HepG2 (cell line): ENCODE results near the gene PPM1E. TPM values are rescaled to one million over a fixed set of nuclear protein-coding genes. Genes with fewer than 3 reads are reported as not detected.

Experiments used
- ATAC-seq: fragments of 200-7000 bp; cut with Tn5 transposase; 3 replicates; pipeline ENCODE4 v1.9.1; 2020; ENCODE audit warnings: mild to moderate bottlenecking, moderate library complexity
- BruUV-seq: library from RNA; stranded (reverse); fragments of 400-500 nt; replicated peaks from 2 replicates; lab custom pipeline; 2021; lab: Mats Ljungman, UMichigan
- CTCF ChIA-PET: fragments of 300-600 bp; formaldehyde crosslinking; extraction: SDS; loops from one replicate; lab custom pipeline; 2021; ENCODE audit warnings: low total read pairs, inconsistent platforms, low intra/inter-chr PET ratio; lab: Yijun Ruan, JAX
- POLR2A ChIA-PET: fragments of 350-600 bp; sonication (Branson Sonifier 250); formaldehyde crosslinking; loops from one replicate; lab custom pipeline; 2020; ENCODE audit warnings: antibody characterized with exemption, inconsistent platforms; lab: Yijun Ruan, JAX
- DNase-seq: peaks from one replicate; pipeline ENCODE4 v3.0.0-alpha.2; 2015; ENCODE audit warnings: low spot score
- FAIRE-seq: peaks from 3 replicates; lab custom pipeline; 2011; peaks lifted over from hg19 to GRCh38; lab: Jason Lieb, UNC
- H2AFZ ChIP-seq: one replicate; pipeline ENCODE4 v1.6.1; 2011; ENCODE audit warnings: low read length, inconsistent platforms
- H3K27ac ChIP-seq: fragments of 300-600 bp; 3 replicates; pipeline ENCODE4 v1.8.0; 2011; ENCODE audit warnings: mixed run types, mild to moderate bottlenecking, mixed read lengths, low read length, inconsistent platforms; ENCODE audit not compliant: insufficient read depth; ENCODE audit errors: extremely low read length
- H3K27me3 ChIP-seq, 2 experiments: fragments of 200-600 bp in 1 of 2; 2 replicates in 1 of 2; 3 replicates in 1 of 2; pipeline versions ENCODE4 v1.6.0 to v1.8.0; 2011; ENCODE audit warnings: low read length in 2 of 2, mild to moderate bottlenecking in 2 of 2, moderate library complexity in 2 of 2, inconsistent platforms in 1 of 2; ENCODE audit not compliant: insufficient read depth in 2 of 2, control insufficient read depth in 1 of 2
- H3K36me3 ChIP-seq, 2 experiments: fragments of 200-600 bp in 1 of 2; replicated peaks in 1 of 2; 2 replicates in 1 of 2; 3 replicates in 1 of 2; pipeline versions ENCODE4 v1.5.1 to v1.8.0; 2011; ENCODE audit warnings: low read length in 2 of 2, inconsistent platforms in 1 of 2; ENCODE audit not compliant: insufficient read depth in 2 of 2, control insufficient read depth in 1 of 2
- H3K4me1 ChIP-seq: 2 replicates; pipeline ENCODE4 v1.5.1; 2012; ENCODE audit warnings: low read length, inconsistent platforms; ENCODE audit not compliant: insufficient read depth
- H3K4me2 ChIP-seq: 2 replicates; pipeline ENCODE4 v1.6.0; 2011; ENCODE audit warnings: low read depth, low read length, inconsistent platforms
- H3K4me3 ChIP-seq, 3 experiments: fragments of 200-600 bp in 1 of 3; sonication (generic), shearing (Covaris generic) in 1 of 3; replicated peaks in 1 of 3; 2 replicates each; pipeline ENCODE4 v1.5.1; 2011 to 2016; ENCODE audit warnings: low read length in 3 of 3, inconsistent platforms in 2 of 3, low read depth in 2 of 3, mild to moderate bottlenecking in 2 of 3, control low read depth in 1 of 3, mixed read lengths in 1 of 3; ENCODE audit not compliant: insufficient read depth in 1 of 3
- H3K79me2 ChIP-seq: one replicate; pipeline ENCODE4 v1.6.1; 2011; ENCODE audit warnings: low read length, inconsistent platforms; ENCODE audit not compliant: insufficient read depth
- H3K9ac ChIP-seq: 2 replicates; pipeline ENCODE4 v1.6.0; 2011; ENCODE audit warnings: mild to moderate bottlenecking, low read depth, low read length, inconsistent platforms; ENCODE audit not compliant: insufficient read depth
- H3K9me3 ChIP-seq: 2 replicates; pipeline ENCODE4 v1.5.1; 2012; ENCODE audit warnings: mild to moderate bottlenecking, low read length
- H4K20me1 ChIP-seq: 2 replicates; pipeline ENCODE4 v1.6.0; 2011; ENCODE audit warnings: inconsistent platforms, mild to moderate bottlenecking, low read length, moderate library complexity; ENCODE audit not compliant: insufficient read depth
- ZNF354B ChIP-seq: sonication (generic); formaldehyde crosslinking; IDR thresholded peaks from 2 replicates; pipeline ENCODE4 v1.8.0; 2022; ENCODE audit warnings: mild to moderate bottlenecking, missing genetic modification reagents
- ZNF777 ChIP-seq: sonication (generic); formaldehyde crosslinking; IDR thresholded peaks from 2 replicates; pipeline ENCODE4 v1.4.0; 2020; ENCODE audit warnings: missing genetic modification reagents
- ZSCAN30 ChIP-seq: sonication (generic); formaldehyde crosslinking; IDR thresholded peaks from 2 replicates; pipeline ENCODE4 v1.5.0; 2020; ENCODE audit warnings: mild to moderate bottlenecking, missing genetic modification reagents
- WGBS: methylation state at CpG from one replicate; pipeline ENCODE4 v1.1.6; 2017; ENCODE audit warnings: low lambda C conversion rate; 5-methylcytosine and 5-hydroxymethylcytosine counted together
- in situ Hi-C: cut with HindIII; loops from 2 replicates; pipeline ENCODE4 v1.10.0; 2017; ENCODE audit warnings: low pct_unique_long_range_greater_than_20kb; ENCODE audit not compliant: extremely low pct_ligation_motif_present
- intact Hi-C: fragments of 100-400 bp; cut with micrococcal nuclease; formaldehyde crosslinking; loops from one replicate; pipeline ENCODE4 v1.10.0; 2022; ENCODE audit not compliant: unreplicated experiment
- polyA plus RNA-seq, 8 experiments: library from polyadenylated mRNA; depleted of rRNA in 3 of 8; stranded (reverse) in 7 of 8; unstranded in 1 of 8; fragments of >200 nt; fragmentation: Illumina TruSeq in 4 of 8; extraction: Trizol in 4 of 8; gene quantifications; 2 replicates each; pipeline versions ENCODE4 v1.2.1 to v1.2.3, GENCODE V29; 2011 to 2016; ENCODE audit warnings: low read depth in 4 of 8, missing spikeins in 1 of 8, mixed read lengths in 1 of 8; ENCODE audit not compliant: insufficient read depth in 1 of 8
- total RNA-seq, 5 experiments: library from RNA; depleted of rRNA; stranded (reverse); fragments of >200 nt; fragmentation: Illumina TruSeq; extraction: Trizol; gene quantifications; 2 replicates each; pipeline ENCODE4 v1.2.3, GENCODE V29; 2016; ENCODE audit warnings: low read depth in 1 of 5
- TF ChIP-seq, protein P1 (sequence below): sonication (generic); formaldehyde crosslinking; IDR thresholded peaks from 2 replicates; pipeline ENCODE4 v1.4.0; 2020; ENCODE audit warnings: missing genetic modification reagents, borderline replicate concordance
- TF ChIP-seq, protein P2 (sequence below), 2 experiments: IDR thresholded peaks; 2 replicates each; pipeline ENCODE4 v1.6.1; 2011 to 2012; ENCODE audit warnings: low read length in 2 of 2, borderline replicate concordance in 1 of 2, low read depth in 1 of 2, mild to moderate bottlenecking in 1 of 2, moderate library complexity in 1 of 2

Gene PPM1E
- total and polyA plus RNA-seq, 2 of the 13 experiments (the other 11 are each of a cell fraction or from before 2014, with no cell fraction given) = 0.15 TPM; not detected in 1

DNA sequence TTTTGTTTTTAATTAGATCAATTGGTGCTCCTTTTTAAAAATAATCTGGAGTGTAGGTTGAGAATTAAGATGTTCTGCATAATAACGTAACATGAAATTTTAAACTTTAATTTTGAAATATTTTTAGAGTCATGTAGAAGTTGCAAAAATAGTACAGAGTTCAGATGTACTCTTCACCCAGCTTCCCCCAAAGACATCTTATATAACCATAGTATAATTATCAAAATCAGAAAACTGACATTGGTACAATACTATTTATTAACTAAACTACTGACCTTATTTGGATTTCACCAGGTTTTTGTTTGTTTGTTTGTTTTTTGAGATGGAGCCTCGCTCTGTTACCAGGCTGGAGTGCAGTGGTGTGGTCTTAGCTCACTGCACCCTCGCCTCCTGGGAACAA is 76.9 kb downstream of the PPM1E start:
- ChIA-PET CTCF (no interaction called here), POLR2A (no interaction called here)
- Histone ChIP-seq H3K27ac (no peak overlapping the region), H3K9me3 (peaks cover 5% of the 10 kb centered on the region; the same call in 1 of the 2 replicates), H3K4me1 (peaks cover 32% of the 10 kb centered on the region), H3K27me3 (no peaks in the 10 kb centered on the region; a peak in 1 of 5 replicates), H3K4me2 (no peak overlapping the region), H3K36me3 (no peaks in the 10 kb centered on the region), H3K79me2 (no peaks in the 10 kb centered on the region), H2AFZ (no peak overlapping the region), H3K9ac (no peak overlapping the region), H4K20me1 (no peaks in the 10 kb centered on the region), H3K4me3 (no peak overlapping the region)
- BruUV-seq = no TSS peak
- TF ChIP-seq, protein P1, sequence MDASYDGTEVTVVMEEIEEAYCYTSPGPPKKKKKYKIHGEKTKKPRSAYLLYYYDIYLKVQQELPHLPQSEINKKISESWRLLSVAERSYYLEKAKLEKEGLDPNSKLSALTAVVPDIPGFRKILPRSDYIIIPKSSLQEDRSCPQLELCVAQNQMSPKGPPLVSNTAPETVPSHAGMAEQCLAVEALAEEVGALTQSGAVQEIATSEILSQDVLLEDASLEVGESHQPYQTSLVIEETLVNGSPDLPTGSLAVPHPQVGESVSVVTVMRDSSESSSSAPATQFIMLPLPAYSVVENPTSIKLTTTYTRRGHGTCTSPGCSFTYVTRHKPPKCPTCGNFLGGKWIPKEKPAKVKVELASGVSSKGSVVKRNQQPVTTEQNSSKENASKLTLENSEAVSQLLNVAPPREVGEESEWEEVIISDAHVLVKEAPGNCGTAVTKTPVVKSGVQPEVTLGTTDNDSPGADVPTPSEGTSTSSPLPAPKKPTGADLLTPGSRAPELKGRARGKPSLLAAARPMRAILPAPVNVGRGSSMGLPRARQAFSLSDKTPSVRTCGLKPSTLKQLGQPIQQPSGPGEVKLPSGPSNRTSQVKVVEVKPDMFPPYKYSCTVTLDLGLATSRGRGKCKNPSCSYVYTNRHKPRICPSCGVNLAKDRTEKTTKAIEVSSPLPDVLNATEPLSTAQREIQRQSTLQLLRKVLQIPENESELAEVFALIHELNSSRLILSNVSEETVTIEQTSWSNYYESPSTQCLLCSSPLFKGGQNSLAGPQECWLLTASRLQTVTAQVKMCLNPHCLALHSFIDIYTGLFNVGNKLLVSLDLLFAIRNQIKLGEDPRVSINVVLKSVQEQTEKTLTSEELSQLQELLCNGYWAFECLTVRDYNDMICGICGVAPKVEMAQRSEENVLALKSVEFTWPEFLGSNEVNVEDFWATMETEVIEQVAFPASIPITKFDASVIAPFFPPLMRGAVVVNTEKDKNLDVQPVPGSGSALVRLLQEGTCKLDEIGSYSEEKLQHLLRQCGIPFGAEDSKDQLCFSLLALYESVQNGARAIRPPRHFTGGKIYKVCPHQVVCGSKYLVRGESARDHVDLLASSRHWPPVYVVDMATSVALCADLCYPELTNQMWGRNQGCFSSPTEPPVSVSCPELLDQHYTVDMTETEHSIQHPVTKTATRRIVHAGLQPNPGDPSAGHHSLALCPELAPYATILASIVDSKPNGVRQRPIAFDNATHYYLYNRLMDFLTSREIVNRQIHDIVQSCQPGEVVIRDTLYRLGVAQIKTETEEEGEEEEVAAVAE (CRISPR knock-in tag) = no peak
- TF ChIP-seq, protein P2, sequence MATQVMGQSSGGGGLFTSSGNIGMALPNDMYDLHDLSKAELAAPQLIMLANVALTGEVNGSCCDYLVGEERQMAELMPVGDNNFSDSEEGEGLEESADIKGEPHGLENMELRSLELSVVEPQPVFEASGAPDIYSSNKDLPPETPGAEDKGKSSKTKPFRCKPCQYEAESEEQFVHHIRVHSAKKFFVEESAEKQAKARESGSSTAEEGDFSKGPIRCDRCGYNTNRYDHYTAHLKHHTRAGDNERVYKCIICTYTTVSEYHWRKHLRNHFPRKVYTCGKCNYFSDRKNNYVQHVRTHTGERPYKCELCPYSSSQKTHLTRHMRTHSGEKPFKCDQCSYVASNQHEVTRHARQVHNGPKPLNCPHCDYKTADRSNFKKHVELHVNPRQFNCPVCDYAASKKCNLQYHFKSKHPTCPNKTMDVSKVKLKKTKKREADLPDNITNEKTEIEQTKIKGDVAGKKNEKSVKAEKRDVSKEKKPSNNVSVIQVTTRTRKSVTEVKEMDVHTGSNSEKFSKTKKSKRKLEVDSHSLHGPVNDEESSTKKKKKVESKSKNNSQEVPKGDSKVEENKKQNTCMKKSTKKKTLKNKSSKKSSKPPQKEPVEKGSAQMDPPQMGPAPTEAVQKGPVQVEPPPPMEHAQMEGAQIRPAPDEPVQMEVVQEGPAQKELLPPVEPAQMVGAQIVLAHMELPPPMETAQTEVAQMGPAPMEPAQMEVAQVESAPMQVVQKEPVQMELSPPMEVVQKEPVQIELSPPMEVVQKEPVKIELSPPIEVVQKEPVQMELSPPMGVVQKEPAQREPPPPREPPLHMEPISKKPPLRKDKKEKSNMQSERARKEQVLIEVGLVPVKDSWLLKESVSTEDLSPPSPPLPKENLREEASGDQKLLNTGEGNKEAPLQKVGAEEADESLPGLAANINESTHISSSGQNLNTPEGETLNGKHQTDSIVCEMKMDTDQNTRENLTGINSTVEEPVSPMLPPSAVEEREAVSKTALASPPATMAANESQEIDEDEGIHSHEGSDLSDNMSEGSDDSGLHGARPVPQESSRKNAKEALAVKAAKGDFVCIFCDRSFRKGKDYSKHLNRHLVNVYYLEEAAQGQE (IDR thresholded peaks at IDR 0.05; ENCODE audit: borderline replicate concordance in 1 of 2, low read depth in 1 of 2, low read length in 2 of 2) = no peak
- TF ChIP-seq ZSCAN30 = no peak
- TF ChIP-seq ZNF777 (CRISPR knock-in tag) = no peak
- TF ChIP-seq ZNF354B (CRISPR knock-in tag) = no peak
- WGBS = 34% methylated on average over 3 of the region's 3 CpGs
- in situ Hi-C loops = no loop called here
- ATAC-seq (no peak), DNase-seq (no peak), FAIRE-seq (no peak)
- intact Hi-C loops = no loop called here
